SKM-1 (cell line): Measurements from ENCODE around the gene ZNF883.

Experiments used
- DNase-seq: peaks from one replicate; lab custom pipeline; 2025; ENCODE audit not compliant: unreplicated experiment; lab: John Stamatoyannopoulos, UW

The ZNF883 gene

GRCh38 chr9:112921549-112921948 is 90.4 kb downstream of the ZNF883 start:
- peak; percentile 17 for DNase-seq

GRCh38 chr9:112917987-112918362 is 94.0 kb downstream of the ZNF883 start:
- DNase-seq: no peak

GRCh38 chr9:112917047-112917986 is 94.7 kb downstream of the ZNF883 start:
- DNase-seq: no peak

GRCh38 chr9:112914524-112914923 is 97.5 kb downstream of the ZNF883 start:
- DNase-seq: no peak

GRCh38 chr9:112913326-112913725 is 98.7 kb downstream of the ZNF883 start:
- DNase-seq: no peak

GRCh38 chr9:112912636-112913035 is 99.4 kb downstream of the ZNF883 start:
- no peak for DNase-seq

- no peak for DNase-seq
Measured at GRCh38 chr9:112911736-112912135, 100.3 kb downstream of the ZNF883 start.
